Stimulated activated CD4-positive, alpha-beta T cell treated with anti-CD3 and anti-CD28 coated beads, Interleukin-2, amount 100 ng/mL, for 24 hours (primary cell): ENCODE measurements around the gene DSTYK.
"Not testable (repeated sequence)": the region's sequence is repeated elsewhere in the genome, so short reads cannot be mapped to it uniquely, and the experiment has no call there.

Experiments used
- DNase-seq, 2 donors: peaks; one replicate each; pipeline ENCODE4 v3.0.0-alpha.2; 2020

DSTYK gene

GRCh38 chr1:205241366-205242030, 30.0 kb upstream of the DSTYK start:
- DNase-seq, result no peak

GRCh38 chr1:205240569-205240968, 29.1 kb upstream of the DSTYK start:
- DNase-seq, result no peak

- no peak for DNase-seq
These were observed 28.6 kb upstream of the DSTYK start for GRCh38 chr1:205240118-205240517.

GRCh38 chr1:205239078-205239477, 27.6 kb upstream of the DSTYK start:
- no peak for DNase-seq

GRCh38 chr1:205237526-205238484, 26.3 kb upstream of the DSTYK start:
- peak; percentile 60 to 75 for DNase-seq

- no peak for DNase-seq
These were observed 25.5 kb upstream of the DSTYK start for GRCh38 chr1:205236951-205237475.

- no peak for DNase-seq
These were observed 25.0 kb upstream of the DSTYK start for GRCh38 chr1:205236526-205236925.

GRCh38 chr1:205235951-205236350, 24.4 kb upstream of the DSTYK start:
- no peak for DNase-seq

GRCh38 chr1:205233986-205234385, 22.5 kb upstream of the DSTYK start:
- DNase-seq, result not testable (repeated sequence)

- DNase-seq, result no peak
These were observed 21.5 kb upstream of the DSTYK start for GRCh38 chr1:205232945-205233397.

GRCh38 chr1:205232127-205232820, 20.8 kb upstream of the DSTYK start:
- no peak for DNase-seq

GRCh38 chr1:205230982-205231381, 19.5 kb upstream of the DSTYK start:
- no peak for DNase-seq

GRCh38 chr1:205229916-205230700, 18.6 kb upstream of the DSTYK start:
- DNase-seq, result no peak

GRCh38 chr1:205229399-205229871, 17.9 kb upstream of the DSTYK start:
- peak; percentile 68 for DNase-seq

- DNase-seq, result no peak
These were observed 16.6 kb upstream of the DSTYK start for GRCh38 chr1:205228093-205228521.

GRCh38 chr1:205227584-205228013, 16.1 kb upstream of the DSTYK start, which contains the start of gene TMCC2:
TMCC2 (plus strand) TSS chr1:205227946; CDS start chr1:205228565, 619 bp downstream.
- DNase-seq, result peak; percentile 82 to 89

- no peak for DNase-seq
These were observed 15.5 kb upstream of the DSTYK start for GRCh38 chr1:205226868-205227583.

GRCh38 chr1:205225901-205226765, 14.6 kb upstream of the DSTYK start:
- DNase-seq, result no peak

- DNase-seq, result no peak
These were observed 13.2 kb upstream of the DSTYK start for GRCh38 chr1:205224736-205225135.

GRCh38 chr1:205220421-205220820, 8.9 kb upstream of the DSTYK start:
- no peak for DNase-seq
